Activated gamma-delta T cell treated with anti-CD3 and anti-CD28 coated beads, Interleukin-2, amount 50 U/mL, for 16 hours (primary cell): ENCODE measurements around the gene SLX4.

Experiments
- DNase-seq: peaks from one replicate; pipeline ENCODE4 v3.0.0-alpha.2; 2020; ENCODE audit warnings: low read depth

The SLX4 gene

GRCh38 chr16:3598236-3598635, 13.2 kb downstream of the SLX4 start:
- DNase-seq, result no peak

- no peak for DNase-seq
Observed at GRCh38 chr16:3597676-3598075, 13.7 kb downstream of the SLX4 start.

- DNase-seq, result no peak
Observed at GRCh38 chr16:3597226-3597625, 14.2 kb downstream of the SLX4 start.

- DNase-seq, result no peak
Observed at GRCh38 chr16:3596101-3596861, 15.1 kb downstream of the SLX4 start.

- DNase-seq, result no peak
Observed at GRCh38 chr16:3595521-3596021, 15.8 kb downstream of the SLX4 start.

- DNase-seq, result no peak
Observed at GRCh38 chr16:3595110-3595486, 16.3 kb downstream of the SLX4 start.

- no peak for DNase-seq
Observed at GRCh38 chr16:3594316-3595109, 16.9 kb downstream of the SLX4 start.

GRCh38 chr16:3592559-3592958, 18.8 kb downstream of the SLX4 start:
- no peak for DNase-seq

GRCh38 chr16:3591991-3592390, 19.4 kb downstream of the SLX4 start:
- no peak for DNase-seq

- DNase-seq, result no peak
Observed at GRCh38 chr16:3591436-3591803, 20.0 kb downstream of the SLX4 start.

- DNase-seq, result no peak
Observed at GRCh38 chr16:3590736-3591435, 20.5 kb downstream of the SLX4 start.

GRCh38 chr16:3589991-3590701, 21.3 kb downstream of the SLX4 start:
- no peak for DNase-seq

- DNase-seq, result no peak
Observed at GRCh38 chr16:3589441-3589921, 21.9 kb downstream of the SLX4 start.

GRCh38 chr16:3589001-3589400, 22.4 kb downstream of the SLX4 start:
- DNase-seq, result no peak

- no peak for DNase-seq
Observed at GRCh38 chr16:3587547-3588110, 23.8 kb downstream of the SLX4 start.

GRCh38 chr16:3584412-3584811, 27.0 kb downstream of the SLX4 start:
- DNase-seq, result no peak

GRCh38 chr16:3583303-3584038, 27.9 kb downstream of the SLX4 start:
- DNase-seq, result no peak

- no peak for DNase-seq
Observed at GRCh38 chr16:3582276-3583165, 28.9 kb downstream of the SLX4 start.

- no peak for DNase-seq
Observed at GRCh38 chr16:3581392-3581791, 30.0 kb downstream of the SLX4 start.

- DNase-seq, result no peak
Observed at GRCh38 chr16:3580686-3581085, 30.7 kb downstream of the SLX4 start.
